Measurements from ENCODE around the gene ANKRD53. TPM values are rescaled to one million over a fixed set of nuclear protein-coding genes. Genes with fewer than 3 reads are reported as not detected.

Gene ANKRD53
- total and polyA plus RNA-seq, 9 of the 15 experiments (the other 6 are each of a cell fraction or from before 2014, with no cell fraction given) = 0.18 TPM; not detected in 8

DNA sequence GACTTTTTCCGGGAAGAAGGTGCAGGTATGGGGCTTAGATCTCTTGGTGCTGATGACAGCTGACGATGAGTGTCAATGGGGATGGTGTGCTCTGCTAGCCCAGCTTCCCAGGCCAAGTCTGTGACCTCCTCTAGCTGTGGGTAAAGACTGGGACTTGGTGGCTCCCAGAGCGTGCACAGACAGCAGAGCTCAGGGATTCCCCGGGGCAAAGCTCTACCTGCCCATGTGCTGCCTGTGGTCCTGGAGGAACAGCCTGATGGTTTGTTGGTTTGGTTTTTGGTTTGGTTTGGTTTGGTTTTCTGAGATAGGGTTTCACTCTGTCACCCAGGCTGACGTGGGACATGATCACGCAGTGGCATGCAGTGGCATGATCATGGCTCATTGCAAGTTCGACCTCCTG, 23.5 kb upstream of the ANKRD53 start:
- H3K9me3 ChIP-seq (replicated peaks; ENCODE audit: control insufficient read depth, insufficient read depth, low read depth, low read length) = no peaks in the 10 kb centered on the region
- peaks cover 0 to 1% of the 10 kb centered on the region in 2 experiments; a peak in 1 of 5 replicates for H3K4me1 ChIP-seq (replicated peaks in 1 of 2; ENCODE audit: control insufficient read depth in 2 of 2, insufficient read depth in 2 of 2, low read length in 2 of 2)
- CTCF ChIA-PET (ENCODE audit: low intra/inter-chr PET ratio) = no interaction called here
- intact Hi-C loops (cut with micrococcal nuclease) (no loop called here), in situ Hi-C loops (cut with MboI) (no loop called here)
- H3K4me2 ChIP-seq (ENCODE audit: insufficient read depth, low read length) = no peak overlapping the region
- peaks cover 19 to 39% of the 10 kb centered on the region in 2 experiments for H3K27me3 ChIP-seq (ENCODE audit: control insufficient read depth in 2 of 2, insufficient read depth in 2 of 2, low read length in 2 of 2)
- H3K4me3 ChIP-seq = no peak overlapping the region
- FAIRE-seq = no peak
- no peak overlapping the region for H3K27ac ChIP-seq (ENCODE audit: extremely low read depth, low read depth, low read length)
- H3K9me1 ChIP-seq (ENCODE audit: control insufficient read depth, insufficient read depth, low read length) = no peaks in the 10 kb centered on the region
- no peaks in the 10 kb centered on the region for H3K79me2 ChIP-seq (ENCODE audit: control insufficient read depth, insufficient read depth, low read length)
- ATAC-seq = no peak
- no peaks in the 10 kb centered on the region for H3K36me3 ChIP-seq (ENCODE audit: control insufficient read depth, insufficient read depth, low read length)
- no peak for TF ChIP-seq PRMT5 (CRISPR knock-in tag; IDR thresholded peaks at IDR 0.05)
- TF ChIP-seq, protein P1, sequence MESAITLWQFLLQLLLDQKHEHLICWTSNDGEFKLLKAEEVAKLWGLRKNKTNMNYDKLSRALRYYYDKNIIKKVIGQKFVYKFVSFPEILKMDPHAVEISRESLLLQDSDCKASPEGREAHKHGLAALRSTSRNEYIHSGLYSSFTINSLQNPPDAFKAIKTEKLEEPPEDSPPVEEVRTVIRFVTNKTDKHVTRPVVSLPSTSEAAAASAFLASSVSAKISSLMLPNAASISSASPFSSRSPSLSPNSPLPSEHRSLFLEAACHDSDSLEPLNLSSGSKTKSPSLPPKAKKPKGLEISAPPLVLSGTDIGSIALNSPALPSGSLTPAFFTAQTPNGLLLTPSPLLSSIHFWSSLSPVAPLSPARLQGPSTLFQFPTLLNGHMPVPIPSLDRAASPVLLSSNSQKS (CRISPR knock-in tag; IDR thresholded peaks at IDR 0.05) = no peak
- H2AFZ ChIP-seq (ENCODE audit: low read depth, low read length) = no peak overlapping the region
- no peak overlapping the region for H3K9ac ChIP-seq (ENCODE audit: insufficient read depth in 1 of 2, low read depth in 2 of 2, low read length in 2 of 2)
- BruUV-seq (replicated peaks) = no TSS peak
- no peaks in the 10 kb centered on the region for H4K20me1 ChIP-seq (replicated peaks; ENCODE audit: control insufficient read depth, insufficient read depth, low read length)
- no peak for DNase-seq (ENCODE audit: extremely low read depth in 1 of 4, low spot score in 3 of 4)
- 4% methylated on average over 7 of the region's 7 CpGs for WGBS (ENCODE audit: insufficient coverage, low coverage, missing lambda C conversion rate)
- POLR2A ChIA-PET = interaction anchor here (0.9 kb wide), 1 partner anchor 91 kb away, joined by 3 read pairs; no protein-coding TSS in a partner anchor

DNA sequence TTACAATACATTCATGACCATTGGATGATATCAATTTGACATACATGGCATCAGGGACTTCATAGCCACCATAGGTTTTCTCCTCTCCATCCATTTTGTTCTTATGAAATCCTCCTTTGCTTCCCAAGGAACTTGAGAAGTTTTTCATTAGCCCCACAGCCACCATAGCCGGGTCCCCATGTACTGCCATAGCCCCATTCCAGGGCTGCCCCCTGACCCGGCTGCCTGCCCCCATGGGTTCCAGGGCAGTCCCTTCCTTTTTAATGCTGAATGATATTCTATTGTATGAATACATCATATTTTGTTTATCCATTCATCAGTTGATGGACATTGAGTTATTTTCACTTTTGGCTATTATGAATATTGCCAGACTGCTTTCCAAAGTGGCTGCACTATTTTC, 22.3 kb upstream of the ANKRD53 start:
- no peak overlapping the region for H2AFZ ChIP-seq (ENCODE audit: low read depth, low read length)
- H3K9me1 ChIP-seq (ENCODE audit: control insufficient read depth, insufficient read depth, low read length) = no peaks in the 10 kb centered on the region
- in situ Hi-C loops (cut with MboI) (no loop called here), intact Hi-C loops (cut with micrococcal nuclease) (no loop called here)
- CTCF ChIA-PET (ENCODE audit: low intra/inter-chr PET ratio) = no interaction called here
- H3K27ac ChIP-seq (ENCODE audit: extremely low read depth, low read depth, low read length) = no peak overlapping the region
- FAIRE-seq = no peak
- H3K79me2 ChIP-seq (ENCODE audit: control insufficient read depth, insufficient read depth, low read length) = no peaks in the 10 kb centered on the region
- BruUV-seq (replicated peaks) = no TSS peak
- H3K4me3 ChIP-seq = no peak overlapping the region
- H3K27me3 ChIP-seq (ENCODE audit: control insufficient read depth in 2 of 2, insufficient read depth in 2 of 2, low read length in 2 of 2) = peaks cover 19 to 46% of the 10 kb centered on the region in 2 experiments
- DNase-seq (ENCODE audit: extremely low read depth in 1 of 4, low spot score in 3 of 4) = no peak
- WGBS (ENCODE audit: insufficient coverage, low coverage, missing lambda C conversion rate) = 0% methylated on average over 2 of the region's 2 CpGs
- no peak overlapping the region for H3K9ac ChIP-seq (ENCODE audit: insufficient read depth in 1 of 2, low read depth in 2 of 2, low read length in 2 of 2)
- H3K9me3 ChIP-seq (replicated peaks; ENCODE audit: control insufficient read depth, insufficient read depth, low read depth, low read length) = no peaks in the 10 kb centered on the region
- H3K36me3 ChIP-seq (ENCODE audit: control insufficient read depth, insufficient read depth, low read length) = no peaks in the 10 kb centered on the region
- H4K20me1 ChIP-seq (replicated peaks; ENCODE audit: control insufficient read depth, insufficient read depth, low read length) = no peaks in the 10 kb centered on the region
- POLR2A ChIA-PET = no interaction called here
- H3K4me2 ChIP-seq (ENCODE audit: insufficient read depth, low read length) = no peak overlapping the region
- peaks cover 0 to 3% of the 10 kb centered on the region in 2 experiments; a peak in 1 of 5 replicates for H3K4me1 ChIP-seq (replicated peaks in 1 of 2; ENCODE audit: control insufficient read depth in 2 of 2, insufficient read depth in 2 of 2, low read length in 2 of 2)
- ATAC-seq = no peak
- TF ChIP-seq MAFF (IDR thresholded peaks at IDR 0.05; ENCODE audit: low read length) = no peak
- TF ChIP-seq ZNF699 (CRISPR knock-in tag; IDR thresholded peaks at IDR 0.05; ENCODE audit: insufficient replicate concordance) = no peak
- TF ChIP-seq ZNF436 (CRISPR knock-in tag; IDR thresholded peaks at IDR 0.05) = no peak
- no peak for TF ChIP-seq HDGF (IDR thresholded peaks at IDR 0.05)
- TF ChIP-seq, protein P2, sequence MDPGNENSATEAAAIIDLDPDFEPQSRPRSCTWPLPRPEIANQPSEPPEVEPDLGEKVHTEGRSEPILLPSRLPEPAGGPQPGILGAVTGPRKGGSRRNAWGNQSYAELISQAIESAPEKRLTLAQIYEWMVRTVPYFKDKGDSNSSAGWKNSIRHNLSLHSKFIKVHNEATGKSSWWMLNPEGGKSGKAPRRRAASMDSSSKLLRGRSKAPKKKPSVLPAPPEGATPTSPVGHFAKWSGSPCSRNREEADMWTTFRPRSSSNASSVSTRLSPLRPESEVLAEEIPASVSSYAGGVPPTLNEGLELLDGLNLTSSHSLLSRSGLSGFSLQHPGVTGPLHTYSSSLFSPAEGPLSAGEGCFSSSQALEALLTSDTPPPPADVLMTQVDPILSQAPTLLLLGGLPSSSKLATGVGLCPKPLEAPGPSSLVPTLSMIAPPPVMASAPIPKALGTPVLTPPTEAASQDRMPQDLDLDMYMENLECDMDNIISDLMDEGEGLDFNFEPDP (CRISPR knock-in tag; IDR thresholded peaks at IDR 0.05) = no peak
- no peak for TF ChIP-seq BRCA1 (IDR thresholded peaks at IDR 0.05)
- TF ChIP-seq BRCA1 (CRISPR knock-in tag; IDR thresholded peaks at IDR 0.05) = no peak
- TF ChIP-seq ZNF239 (CRISPR knock-in tag; IDR thresholded peaks at IDR 0.05) = no peak
- TF ChIP-seq POLR3A (IDR thresholded peaks at IDR 0.05; ENCODE audit: borderline replicate concordance, extremely low read depth, insufficient read depth, insufficient read length) = no peak
- TF ChIP-seq U2AF1 (optimal IDR thresholded peaks at IDR 0.05; ENCODE audit: low read depth, low read length) = no peak
- TF ChIP-seq ZNF57 (CRISPR knock-in tag; IDR thresholded peaks at IDR 0.05) = no peak
- no peak for TF ChIP-seq POLR2B (IDR thresholded peaks at IDR 0.05; ENCODE audit: low read depth, partially characterized antibody)

All from K562 (cell line).